Activated T-cell treated with anti-CD3 and anti-CD28 coated beads, Interleukin-2, amount 50 U/mL, for 24 hours (primary cell): Measurements from ENCODE around the gene NR3C1.

Source experiments
- DNase-seq: peaks from one replicate; pipeline ENCODE4 v3.0.0-alpha.2; 2020
- H3K27ac Mint-ChIP-seq: 2 replicates; pipeline ENCODE4 v1.8.0; 2020; ENCODE audit warnings: mild to moderate bottlenecking, mixed read lengths
- H3K27me3 Mint-ChIP-seq: 2 replicates; pipeline ENCODE4 v1.8.0; 2020; ENCODE audit warnings: mixed read lengths
- H3K36me3 Mint-ChIP-seq: 2 replicates; pipeline ENCODE4 v1.8.0; 2020; ENCODE audit warnings: low read depth, mixed read lengths
- H3K4me1 Mint-ChIP-seq: 2 replicates; pipeline ENCODE4 v1.8.0; 2020; ENCODE audit warnings: low read depth, mixed read lengths
- H3K4me3 Mint-ChIP-seq: 2 replicates; pipeline ENCODE4 v1.8.0; 2020; ENCODE audit warnings: mild to moderate bottlenecking, moderate library complexity, mixed read lengths
- H3K9me3 Mint-ChIP-seq: 2 replicates; pipeline ENCODE4 v1.8.0; 2020; ENCODE audit warnings: mixed read lengths

NR3C1 gene

DNA sequence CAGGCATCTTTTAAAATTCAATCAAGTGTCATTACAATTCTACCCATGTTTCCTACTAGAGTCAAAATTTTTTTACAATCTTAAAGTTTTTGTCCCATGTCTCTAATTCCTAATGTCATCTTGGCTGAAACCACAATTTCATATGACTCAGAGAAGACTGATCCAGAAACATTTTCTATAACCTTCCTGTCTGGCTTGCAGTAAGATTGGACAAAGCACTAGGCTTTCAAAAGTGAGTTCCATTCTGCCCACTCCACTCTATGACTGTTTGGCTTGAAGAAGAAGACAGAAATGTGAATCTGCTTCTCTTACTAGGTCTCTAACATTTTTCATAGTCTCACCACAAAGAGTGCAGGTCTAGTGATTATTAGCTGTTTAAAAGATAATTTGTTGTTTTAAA is 88.8 kb downstream of the NR3C1 start:
- Mint-ChIP-seq H3K9me3 (no peaks in the 10 kb centered on the region), H3K36me3 (peaks cover 56% of the 10 kb centered on the region), H3K4me1 (peaks cover 79% of the 10 kb centered on the region), H3K27me3 (no peaks in the 10 kb centered on the region), H3K4me3 (no peak overlapping the region), H3K27ac (peak overlapping the region; percentile 22)
- DNase-seq = no peak

GRCh38 chr5:143314099-143314498 is 89.4 kb downstream of the NR3C1 start:
- peaks cover 60% of the 10 kb centered on the region for H3K36me3 Mint-ChIP-seq
- no peaks in the 10 kb centered on the region for H3K9me3 Mint-ChIP-seq
- H3K4me1 Mint-ChIP-seq = peaks cover 78% of the 10 kb centered on the region
- no peak for DNase-seq
- no peaks in the 10 kb centered on the region for H3K27me3 Mint-ChIP-seq
- peak overlapping the region; percentile 82 for H3K27ac Mint-ChIP-seq
- H3K4me3 Mint-ChIP-seq = no peak overlapping the region

DNA sequence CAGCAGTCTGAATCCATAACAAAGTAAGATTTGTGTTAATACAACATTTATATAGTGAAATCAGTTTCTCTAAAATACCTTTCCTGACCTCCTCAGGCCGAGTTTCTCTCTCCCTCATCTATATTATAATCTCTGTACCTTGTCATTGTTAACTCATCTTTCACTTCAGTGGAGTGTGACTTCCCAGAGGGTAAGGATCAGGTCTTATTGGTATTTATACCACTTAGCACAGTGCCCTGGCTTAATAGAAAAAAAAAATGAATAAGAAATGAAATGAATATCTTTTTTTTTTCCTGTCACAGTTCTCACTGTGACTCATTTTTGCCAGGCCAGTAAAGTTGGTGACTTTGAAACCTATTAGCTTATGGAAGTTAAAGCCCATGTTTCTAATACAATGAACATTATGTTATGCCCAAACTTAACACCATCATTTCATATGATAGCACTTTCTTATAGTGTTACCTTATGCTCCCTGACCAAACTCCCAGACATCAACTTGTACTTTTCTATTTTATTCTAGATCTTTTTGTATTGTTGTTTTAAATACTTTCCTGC is 90.1 kb downstream of the NR3C1 start:
- DNase-seq = no peak
- Mint-ChIP-seq H3K36me3 (peaks cover 67% of the 10 kb centered on the region), H3K4me3 (no peak overlapping the region), H3K9me3 (no peaks in the 10 kb centered on the region), H3K27me3 (no peaks in the 10 kb centered on the region), H3K27ac (peak overlapping the region; percentile 82), H3K4me1 (peaks cover 78% of the 10 kb centered on the region)

DNA sequence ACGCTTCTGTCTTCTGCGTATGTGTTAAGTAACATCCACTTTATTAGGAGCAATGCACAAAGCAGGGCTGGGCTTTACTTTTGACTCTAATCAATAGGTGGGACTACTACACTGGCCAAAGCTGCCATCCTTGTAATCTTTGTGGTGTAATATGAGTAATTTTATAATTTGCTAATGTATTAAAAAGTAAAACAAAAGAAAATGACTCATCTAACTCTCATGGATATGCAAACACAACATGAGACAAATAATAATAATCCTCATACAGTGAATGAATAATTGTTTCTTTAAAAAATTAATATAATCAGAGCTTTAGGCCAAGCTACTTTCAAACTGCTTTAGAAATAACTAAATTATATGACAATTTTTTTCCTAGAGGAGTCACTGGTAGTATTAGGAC is 90.7 kb downstream of the NR3C1 start:
- Mint-ChIP-seq H3K4me1 (peaks cover 74% of the 10 kb centered on the region), H3K4me3 (no peak overlapping the region), H3K27me3 (no peaks in the 10 kb centered on the region), H3K27ac (no peak overlapping the region), H3K9me3 (no peaks in the 10 kb centered on the region), H3K36me3 (peaks cover 73% of the 10 kb centered on the region)
- DNase-seq = no peak

DNA sequence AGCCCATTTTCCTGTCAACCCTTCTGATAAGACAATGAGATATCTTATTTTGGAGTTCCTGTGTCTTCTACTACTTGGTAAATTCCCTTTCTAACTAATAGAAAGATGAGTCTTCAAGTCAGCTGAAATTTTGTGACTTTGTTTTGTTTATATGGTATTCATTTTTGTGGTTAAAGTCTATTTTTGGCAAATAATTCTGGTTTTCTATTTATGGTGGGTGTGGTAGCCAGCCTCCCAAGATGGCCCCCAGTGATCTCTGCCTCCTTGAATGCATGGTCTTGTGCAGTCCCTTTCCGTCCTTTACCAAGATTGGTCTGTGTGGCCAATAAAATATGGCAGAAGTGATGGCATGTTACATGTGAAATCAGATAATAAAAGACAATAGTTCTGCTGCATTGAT is 91.5 kb downstream of the NR3C1 start:
- Mint-ChIP-seq H3K27me3 (no peaks in the 10 kb centered on the region), H3K4me1 (peaks cover 70% of the 10 kb centered on the region), H3K4me3 (no peak overlapping the region), H3K36me3 (peaks cover 76% of the 10 kb centered on the region), H3K9me3 (no peaks in the 10 kb centered on the region), H3K27ac (peak overlapping the region; percentile 58)
- DNase-seq = no peak

DNA sequence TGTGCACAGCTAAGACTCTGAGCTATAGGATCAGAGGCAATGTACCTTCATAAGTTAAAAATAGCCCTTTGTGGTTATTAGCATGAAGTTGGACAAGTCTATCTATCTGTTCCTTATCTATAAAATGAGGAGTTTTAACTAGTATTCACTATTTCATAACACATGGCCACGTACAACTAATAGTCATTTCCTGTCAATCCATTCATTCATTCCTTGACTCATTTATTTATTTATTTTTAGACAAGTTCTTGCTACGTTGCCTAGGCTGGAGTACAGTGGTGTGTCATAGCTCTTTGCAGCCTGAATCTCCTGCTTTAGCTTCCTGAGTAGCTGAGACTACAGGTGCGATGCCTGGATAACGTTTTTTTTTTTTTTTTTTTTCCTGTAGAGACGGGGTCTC is 92.1 kb downstream of the NR3C1 start:
- H3K4me1 Mint-ChIP-seq = peaks cover 66% of the 10 kb centered on the region
- no peak overlapping the region for H3K4me3 Mint-ChIP-seq
- peaks cover 74% of the 10 kb centered on the region for H3K36me3 Mint-ChIP-seq
- H3K9me3 Mint-ChIP-seq = no peaks in the 10 kb centered on the region
- DNase-seq = no peak
- peak overlapping the region; percentile 30 for H3K27ac Mint-ChIP-seq
- H3K27me3 Mint-ChIP-seq = no peaks in the 10 kb centered on the region

DNA sequence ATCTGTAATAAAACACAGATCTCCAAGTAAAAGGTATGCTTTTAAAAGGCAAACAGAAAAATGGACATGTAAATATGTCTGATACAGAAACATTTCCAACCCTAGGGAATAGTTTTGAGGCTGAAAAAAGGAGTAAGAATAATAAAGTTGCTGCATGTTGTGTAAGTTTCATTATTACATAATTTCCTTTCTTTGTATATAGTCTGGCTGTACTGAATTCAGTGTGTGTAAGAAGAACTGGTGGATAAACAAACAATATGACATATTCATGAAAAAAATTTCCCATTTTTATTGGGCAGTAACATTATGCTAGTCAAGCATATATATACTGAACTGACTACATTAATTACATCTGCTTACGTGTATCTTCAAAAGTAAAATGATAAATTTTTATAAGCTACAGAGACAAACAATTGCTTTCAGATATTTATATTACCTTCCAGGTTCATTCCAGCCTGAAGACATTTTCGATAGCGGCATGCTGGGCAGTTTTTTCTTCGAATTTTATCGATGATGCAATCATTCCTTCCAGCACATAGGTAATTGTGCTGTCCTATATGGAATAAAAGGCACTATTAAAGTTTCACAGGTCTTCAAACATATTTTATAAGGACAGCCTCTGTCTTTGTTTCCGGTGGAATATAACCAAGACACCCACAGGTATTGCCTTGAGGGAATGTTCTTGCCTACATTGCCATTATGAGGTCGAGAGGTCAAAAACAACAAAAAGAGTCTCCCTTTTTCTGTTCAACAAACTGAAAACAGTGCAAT is 93.6 kb downstream of the NR3C1 start:
- DNase-seq = no peak
- H3K27me3 Mint-ChIP-seq = no peaks in the 10 kb centered on the region
- H3K4me1 Mint-ChIP-seq = peaks cover 68% of the 10 kb centered on the region
- no peak overlapping the region for H3K4me3 Mint-ChIP-seq
- H3K36me3 Mint-ChIP-seq = peaks cover 89% of the 10 kb centered on the region
- H3K27ac Mint-ChIP-seq = no peak overlapping the region
- peaks cover 3% of the 10 kb centered on the region for H3K9me3 Mint-ChIP-seq

DNA sequence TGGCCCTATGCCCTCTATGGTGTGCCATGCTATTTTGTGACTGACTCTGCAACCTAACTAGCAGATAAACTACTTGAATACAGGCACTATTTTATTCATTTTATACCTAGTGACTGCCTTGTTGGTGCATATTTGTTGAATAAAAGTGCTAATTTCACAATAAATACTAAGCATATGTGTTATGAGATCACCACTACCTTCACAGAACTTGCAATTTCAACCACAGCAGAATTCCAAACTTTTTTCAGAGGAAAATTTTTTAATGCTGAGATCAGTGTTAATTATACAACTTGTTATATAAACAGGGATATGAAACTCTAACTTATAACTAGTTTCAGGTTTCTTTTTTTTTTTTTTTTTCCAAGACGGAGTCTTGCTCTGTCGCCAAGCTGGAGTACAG is 94.8 kb downstream of the NR3C1 start:
- H3K27me3 Mint-ChIP-seq = no peaks in the 10 kb centered on the region
- H3K27ac Mint-ChIP-seq = no peak overlapping the region
- H3K4me3 Mint-ChIP-seq = no peak overlapping the region
- H3K36me3 Mint-ChIP-seq = peaks cover 94% of the 10 kb centered on the region
- DNase-seq = no peak
- H3K9me3 Mint-ChIP-seq = peaks cover 3% of the 10 kb centered on the region
- peaks cover 66% of the 10 kb centered on the region for H3K4me1 Mint-ChIP-seq

DNA sequence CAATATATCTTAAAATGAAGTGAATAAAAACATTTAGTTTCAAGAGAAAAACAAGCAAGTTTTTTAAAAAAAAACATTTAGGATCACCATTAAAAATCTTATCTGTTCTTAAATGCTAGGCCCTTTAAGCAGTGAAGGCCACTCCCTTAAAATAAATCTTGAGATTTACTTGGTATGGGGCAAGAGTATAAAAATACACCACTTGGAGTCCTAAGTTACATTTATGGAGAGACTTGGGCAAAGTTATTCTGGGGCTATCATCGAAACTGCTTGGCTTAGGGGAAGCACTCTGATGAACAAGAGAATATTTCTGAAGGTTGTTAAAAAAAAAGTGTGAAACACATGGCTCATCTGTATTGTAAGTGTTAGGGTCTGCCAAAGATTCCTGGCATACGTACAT is 97.4 kb downstream of the NR3C1 start:
- no peaks in the 10 kb centered on the region for H3K27me3 Mint-ChIP-seq
- no peak overlapping the region for H3K27ac Mint-ChIP-seq
- H3K9me3 Mint-ChIP-seq = peaks cover 3% of the 10 kb centered on the region
- H3K4me1 Mint-ChIP-seq = peaks cover 57% of the 10 kb centered on the region
- H3K4me3 Mint-ChIP-seq = no peak overlapping the region
- H3K36me3 Mint-ChIP-seq = peaks cover 90% of the 10 kb centered on the region
- no peak for DNase-seq

GRCh38 chr5:143304836-143305475 is 98.5 kb downstream of the NR3C1 start:
- Mint-ChIP-seq H3K4me1 (peaks cover 49% of the 10 kb centered on the region), H3K36me3 (peaks cover 88% of the 10 kb centered on the region), H3K9me3 (peaks cover 3% of the 10 kb centered on the region), H3K27ac (no peak overlapping the region), H3K4me3 (no peak overlapping the region), H3K27me3 (no peaks in the 10 kb centered on the region)
- no peak for DNase-seq

GRCh38 chr5:143302341-143303045 is 101.0 kb downstream of the NR3C1 start:
- H3K27me3 Mint-ChIP-seq = no peaks in the 10 kb centered on the region
- DNase-seq = no peak
- no peak overlapping the region for H3K27ac Mint-ChIP-seq
- H3K4me3 Mint-ChIP-seq = no peak overlapping the region
- peaks cover 3% of the 10 kb centered on the region for H3K9me3 Mint-ChIP-seq
- peaks cover 84% of the 10 kb centered on the region for H3K36me3 Mint-ChIP-seq
- H3K4me1 Mint-ChIP-seq = peaks cover 38% of the 10 kb centered on the region

GRCh38 chr5:143297756-143298155 is 105.7 kb downstream of the NR3C1 start:
- no peak for DNase-seq
- Mint-ChIP-seq H3K4me3 (no peak overlapping the region), H3K27me3 (no peaks in the 10 kb centered on the region), H3K9me3 (no peaks in the 10 kb centered on the region), H3K4me1 (peaks cover 10% of the 10 kb centered on the region), H3K36me3 (peaks cover 85% of the 10 kb centered on the region), H3K27ac (peak overlapping the region; percentile 7)

GRCh38 chr5:143290125-143290524 is 113.4 kb downstream of the NR3C1 start:
- H3K27me3 Mint-ChIP-seq = no peaks in the 10 kb centered on the region
- H3K4me1 Mint-ChIP-seq = no peaks in the 10 kb centered on the region
- H3K9me3 Mint-ChIP-seq = no peaks in the 10 kb centered on the region
- no peak overlapping the region for H3K27ac Mint-ChIP-seq
- H3K36me3 Mint-ChIP-seq = peaks cover 93% of the 10 kb centered on the region
- no peak for DNase-seq
- H3K4me3 Mint-ChIP-seq = no peak overlapping the region

DNA sequence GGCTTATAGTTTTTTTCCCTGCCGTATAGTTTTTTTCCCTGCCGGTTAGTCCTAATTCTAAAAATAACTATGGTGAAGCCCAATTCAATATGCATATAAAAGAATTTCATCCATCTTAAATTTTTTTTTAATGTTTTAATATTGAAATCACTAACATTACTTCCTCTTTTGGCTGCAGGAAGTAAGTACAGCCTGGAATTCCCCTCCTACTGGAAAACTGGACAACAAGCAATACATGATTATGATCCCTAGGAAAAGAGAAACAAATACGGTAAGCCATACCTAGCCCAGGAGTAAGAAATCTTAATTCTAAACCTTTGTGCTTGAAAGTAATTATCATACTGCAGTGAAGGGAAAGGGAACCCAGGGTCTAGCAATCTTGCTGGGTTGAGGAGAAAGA is 119.0 kb downstream of the NR3C1 start:
- Mint-ChIP-seq H3K4me3 (no peak overlapping the region), H3K9me3 (no peaks in the 10 kb centered on the region), H3K27me3 (no peaks in the 10 kb centered on the region), H3K4me1 (no peaks in the 10 kb centered on the region), H3K36me3 (peaks cover 95% of the 10 kb centered on the region), H3K27ac (no peak overlapping the region)
- DNase-seq = no peak

DNA sequence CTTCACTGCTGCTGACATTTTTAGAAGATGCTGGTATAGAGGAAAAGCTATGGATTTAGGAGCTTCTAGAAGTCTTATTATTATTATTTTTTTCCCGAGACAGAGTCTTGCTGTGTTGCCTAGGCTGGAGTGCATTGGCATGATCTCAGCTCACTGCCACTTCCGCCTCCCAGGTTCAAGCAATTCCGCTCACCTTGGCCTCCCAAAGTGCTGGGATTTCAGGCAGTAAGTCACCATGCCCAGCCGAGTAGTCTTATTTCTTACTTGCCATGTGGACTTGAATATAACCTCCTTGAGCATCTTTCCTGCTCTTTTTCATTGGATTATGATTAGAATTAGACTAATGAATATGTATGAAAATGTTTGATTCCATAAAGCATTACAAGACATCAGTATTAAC is 119.5 kb downstream of the NR3C1 start:
- no peak overlapping the region for H3K27ac Mint-ChIP-seq
- no peak overlapping the region for H3K4me3 Mint-ChIP-seq
- no peak for DNase-seq
- no peaks in the 10 kb centered on the region for H3K27me3 Mint-ChIP-seq
- H3K36me3 Mint-ChIP-seq = peaks cover 96% of the 10 kb centered on the region
- no peaks in the 10 kb centered on the region for H3K4me1 Mint-ChIP-seq
- no peaks in the 10 kb centered on the region for H3K9me3 Mint-ChIP-seq
